Osteocyte (in vitro differentiated cells): ENCODE measurements around the gene APC2. TPM values are rescaled to one million over a fixed set of nuclear protein-coding genes. Genes with fewer than 3 reads are reported as not detected.

Experiments used
- DNase-seq: peaks from one replicate; pipeline ENCODE4 v3.0.0; 2021; ENCODE audit warnings: mixed read lengths; ENCODE audit not compliant: unreplicated experiment; ENCODE audit errors: extremely low spot score
- H3K27ac Mint-ChIP-seq: one replicate; pipeline ENCODE4 v1.8.0; 2021; ENCODE audit warnings: mild to moderate bottlenecking, mixed read lengths; ENCODE audit not compliant: unreplicated experiment
- H3K27me3 Mint-ChIP-seq: one replicate; pipeline ENCODE4 v1.8.0; 2021; ENCODE audit warnings: mixed read lengths; ENCODE audit not compliant: unreplicated experiment
- H3K36me3 Mint-ChIP-seq: one replicate; pipeline ENCODE4 v1.8.0; 2021; ENCODE audit warnings: mixed read lengths; ENCODE audit not compliant: unreplicated experiment
- H3K4me1 Mint-ChIP-seq: one replicate; pipeline ENCODE4 v1.8.0; 2021; ENCODE audit warnings: mixed read lengths; ENCODE audit not compliant: unreplicated experiment
- H3K4me3 Mint-ChIP-seq: one replicate; pipeline ENCODE4 v1.8.0; 2021; ENCODE audit warnings: mild to moderate bottlenecking, moderate library complexity, mixed read lengths; ENCODE audit not compliant: unreplicated experiment
- H3K9me3 Mint-ChIP-seq: one replicate; pipeline ENCODE4 v1.8.0; 2021; ENCODE audit warnings: mixed read lengths; ENCODE audit not compliant: unreplicated experiment
- CTCF ChIP-seq: fragments of 200-600 bp; sonication (generic); IDR thresholded peaks from 2 replicates; pipeline ENCODE4 v1.5.0; 2021; ENCODE audit warnings: antibody characterized with exemption, mild to moderate bottlenecking, moderate library complexity
- total RNA-seq: library from RNA; stranded (reverse); gene quantifications from 2 replicates; pipeline ENCODE4 v1.2.1, GENCODE V29; 2021

Gene APC2
- total RNA-seq, 1 donor from 2014 or later = 1.2 TPM

- DNase-seq = no peak
- Mint-ChIP-seq H3K27ac (no peak overlapping the region), H3K27me3 (peaks cover 17% of the 10 kb centered on the region), H3K9me3 (no peaks in the 10 kb centered on the region), H3K4me3 (no peak overlapping the region), H3K4me1 (peaks cover 4% of the 10 kb centered on the region), H3K36me3 (no peaks in the 10 kb centered on the region)
- no peak for TF ChIP-seq CTCF
These were observed 72.9 kb downstream of the APC2 start for GRCh38 chr19:1522838-1523237.

Other genes with a start within 250 kb of the APC2 start
- 60.8 and 61.3 TPM in 2 replicates for gene STK11, start 244.3 kb upstream of the APC2 start, total RNA-seq
- gene CBARP, start 212.1 kb upstream of the APC2 start, total RNA-seq = 6.9 and 7.0 TPM in 2 replicates
- 167 and 172 TPM in 2 replicates for gene ATP5F1D, start 208.4 kb upstream of the APC2 start, total RNA-seq
- 98.1 and 103 TPM in 2 replicates for gene MIDN, start 201.5 kb upstream of the APC2 start, total RNA-seq
- 401 and 408 TPM in 2 replicates for gene CIRBP, start 180.8 kb upstream of the APC2 start, total RNA-seq
- 35.3 and 35.8 TPM in 2 replicates for gene FAM174C, start 174.6 kb upstream of the APC2 start, total RNA-seq
- 3.8 and 4.2 TPM in 2 replicates for gene EFNA2, start 164.2 kb upstream of the APC2 start, total RNA-seq
- 71.7 and 74.4 TPM in 2 replicates for gene NDUFS7, start 66.2 kb upstream of the APC2 start, total RNA-seq
- 31.2 and 35.3 TPM in 2 replicates for gene GAMT, start 48.6 kb upstream of the APC2 start, total RNA-seq
- gene DAZAP1, start 42.5 kb upstream of the APC2 start, total RNA-seq = 91.0 and 101 TPM in 2 replicates
- 932 and 969 TPM in 2 replicates for gene RPS15, start 11.7 kb upstream of the APC2 start, total RNA-seq
- gene C19orf25, start 29.1 kb downstream of the APC2 start, total RNA-seq = 38.0 and 38.9 TPM in 2 replicates
- 3.2 and 5.7 TPM in 2 replicates for gene PCSK4, start 40.2 kb downstream of the APC2 start, total RNA-seq
- gene REEP6, start 41.1 kb downstream of the APC2 start, total RNA-seq = 4.1 and 4.4 TPM in 2 replicates
- gene ADAMTSL5, start 62.9 kb downstream of the APC2 start, total RNA-seq = 4.4 and 6.4 TPM in 2 replicates
- gene PLK5, start 74.0 kb downstream of the APC2 start, total RNA-seq = 0.54 TPM in 1 of 2 replicates, not detected in the other
- 65.5 and 67.5 TPM in 2 replicates for gene MEX3D, start 118.2 kb downstream of the APC2 start, total RNA-seq
- 96.3 and 101 TPM in 2 replicates for gene MBD3, start 142.7 kb downstream of the APC2 start, total RNA-seq
- 203 and 206 TPM in 2 replicates for gene UQCR11, start 155.3 kb downstream of the APC2 start, total RNA-seq
- gene TCF3, start 202.5 kb downstream of the APC2 start, total RNA-seq = 180 and 189 TPM in 2 replicates